HL-60 (cell line): ENCODE results near the gene PPFIA4.

Experiments
- CTCF ChIP-seq: IDR thresholded peaks from one replicate; pipeline ENCODE4 v1.5.1; 2011; ENCODE audit warnings: low read length, control low read depth, inconsistent platforms; ENCODE audit not compliant: insufficient read depth
- GABPA ChIP-seq: IDR thresholded peaks from 2 replicates; pipeline ENCODE4 v1.6.1; 2012; ENCODE audit warnings: low read depth
- POLR2AphosphoS5 ChIP-seq: IDR thresholded peaks from 2 replicates; pipeline ENCODE4 v1.6.1; 2012; ENCODE audit warnings: low read depth
- SPI1 ChIP-seq: IDR thresholded peaks from 2 replicates; pipeline ENCODE4 v1.6.1; 2012; ENCODE audit warnings: low read depth, mild to moderate bottlenecking, borderline replicate concordance
- TF ChIP-seq, protein P1 (sequence below): IDR thresholded peaks from 2 replicates; pipeline ENCODE4 v1.6.1; 2012; ENCODE audit warnings: low read depth; ENCODE audit not compliant: insufficient replicate concordance

DNA sequence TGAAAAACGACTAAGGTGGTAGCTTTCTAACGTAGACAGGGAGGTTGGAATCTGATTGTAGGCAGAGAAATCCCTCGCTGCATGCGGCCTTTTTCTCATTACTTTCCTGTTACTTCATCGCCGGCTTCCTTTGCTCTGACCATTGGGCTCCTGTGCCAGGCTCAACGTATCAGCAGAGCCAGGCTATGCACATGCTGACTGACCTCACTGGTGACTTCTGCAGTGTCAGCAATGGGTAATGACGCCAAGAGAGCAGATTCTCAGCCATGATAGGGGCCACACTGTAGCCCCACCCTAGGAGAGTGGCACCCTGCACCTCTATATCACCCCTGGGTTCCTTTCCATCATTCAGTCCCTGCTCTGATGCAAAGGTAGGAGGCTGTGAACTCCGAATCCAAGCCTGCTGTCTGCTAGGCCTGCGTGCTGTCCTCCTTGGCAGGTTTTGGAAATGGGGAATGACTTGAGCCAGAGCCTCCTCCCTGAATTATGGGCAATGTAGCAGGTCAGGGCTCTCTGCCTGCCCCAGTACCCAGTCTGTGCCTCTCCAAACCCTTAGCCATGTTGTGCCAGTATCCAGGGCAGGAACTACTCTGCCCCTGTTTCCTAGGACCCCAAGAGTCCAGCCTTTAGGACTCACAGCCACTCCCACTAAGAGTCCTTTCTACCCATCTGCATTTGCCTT lies 11.4 kb downstream of the PPFIA4 start:
- TF ChIP-seq CTCF (no peak), POLR2AphosphoS5 (no peak), GABPA (no peak), SPI1 (no peak)
- TF ChIP-seq, protein P1, sequence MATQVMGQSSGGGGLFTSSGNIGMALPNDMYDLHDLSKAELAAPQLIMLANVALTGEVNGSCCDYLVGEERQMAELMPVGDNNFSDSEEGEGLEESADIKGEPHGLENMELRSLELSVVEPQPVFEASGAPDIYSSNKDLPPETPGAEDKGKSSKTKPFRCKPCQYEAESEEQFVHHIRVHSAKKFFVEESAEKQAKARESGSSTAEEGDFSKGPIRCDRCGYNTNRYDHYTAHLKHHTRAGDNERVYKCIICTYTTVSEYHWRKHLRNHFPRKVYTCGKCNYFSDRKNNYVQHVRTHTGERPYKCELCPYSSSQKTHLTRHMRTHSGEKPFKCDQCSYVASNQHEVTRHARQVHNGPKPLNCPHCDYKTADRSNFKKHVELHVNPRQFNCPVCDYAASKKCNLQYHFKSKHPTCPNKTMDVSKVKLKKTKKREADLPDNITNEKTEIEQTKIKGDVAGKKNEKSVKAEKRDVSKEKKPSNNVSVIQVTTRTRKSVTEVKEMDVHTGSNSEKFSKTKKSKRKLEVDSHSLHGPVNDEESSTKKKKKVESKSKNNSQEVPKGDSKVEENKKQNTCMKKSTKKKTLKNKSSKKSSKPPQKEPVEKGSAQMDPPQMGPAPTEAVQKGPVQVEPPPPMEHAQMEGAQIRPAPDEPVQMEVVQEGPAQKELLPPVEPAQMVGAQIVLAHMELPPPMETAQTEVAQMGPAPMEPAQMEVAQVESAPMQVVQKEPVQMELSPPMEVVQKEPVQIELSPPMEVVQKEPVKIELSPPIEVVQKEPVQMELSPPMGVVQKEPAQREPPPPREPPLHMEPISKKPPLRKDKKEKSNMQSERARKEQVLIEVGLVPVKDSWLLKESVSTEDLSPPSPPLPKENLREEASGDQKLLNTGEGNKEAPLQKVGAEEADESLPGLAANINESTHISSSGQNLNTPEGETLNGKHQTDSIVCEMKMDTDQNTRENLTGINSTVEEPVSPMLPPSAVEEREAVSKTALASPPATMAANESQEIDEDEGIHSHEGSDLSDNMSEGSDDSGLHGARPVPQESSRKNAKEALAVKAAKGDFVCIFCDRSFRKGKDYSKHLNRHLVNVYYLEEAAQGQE: no peak
